Activated T-cell treated with anti-CD3 and anti-CD28 coated beads for 24 hours (primary cell): ENCODE results near the gene PALMD.

ENCODE experiments used
- DNase-seq: peaks from one replicate; pipeline ENCODE4 v3.0.0-alpha.2; 2020; ENCODE audit warnings: low read depth

The PALMD gene

GRCh38 chr1:99645699-99646531 lies at the start of gene PALMD:
Gene PALMD, plus strand, starts transcription at chr1:99646113. Its CDS starts 205 bp downstream, at chr1:99646318.
- no peak for DNase-seq

- no peak for DNase-seq
Measured at GRCh38 chr1:99598738-99599411, 47.0 kb upstream of the PALMD start.

GRCh38 chr1:99599678-99600175 lies 46.2 kb upstream of the PALMD start:
- no peak for DNase-seq

GRCh38 chr1:99600782-99601181 lies 45.1 kb upstream of the PALMD start:
- no peak for DNase-seq

DNA sequence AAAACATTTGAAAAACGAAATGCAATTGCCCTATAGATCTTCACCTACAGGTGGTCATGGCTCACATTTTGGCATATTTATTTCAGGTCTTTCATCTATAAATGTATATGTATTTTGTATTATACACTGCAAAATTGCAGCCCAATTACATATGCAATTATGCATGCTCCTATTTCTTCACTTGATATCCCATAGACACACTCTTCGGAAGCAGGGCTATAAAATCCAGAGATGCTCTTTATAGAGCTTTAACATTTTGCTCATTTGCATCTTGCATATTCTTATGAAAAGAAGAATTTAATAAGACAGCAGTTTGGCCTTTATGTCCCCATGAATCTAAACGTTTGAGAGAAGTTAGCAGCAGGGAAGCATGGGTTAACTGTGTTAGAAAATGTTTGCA lies 44.7 kb upstream of the PALMD start:
- no peak for DNase-seq

DNA sequence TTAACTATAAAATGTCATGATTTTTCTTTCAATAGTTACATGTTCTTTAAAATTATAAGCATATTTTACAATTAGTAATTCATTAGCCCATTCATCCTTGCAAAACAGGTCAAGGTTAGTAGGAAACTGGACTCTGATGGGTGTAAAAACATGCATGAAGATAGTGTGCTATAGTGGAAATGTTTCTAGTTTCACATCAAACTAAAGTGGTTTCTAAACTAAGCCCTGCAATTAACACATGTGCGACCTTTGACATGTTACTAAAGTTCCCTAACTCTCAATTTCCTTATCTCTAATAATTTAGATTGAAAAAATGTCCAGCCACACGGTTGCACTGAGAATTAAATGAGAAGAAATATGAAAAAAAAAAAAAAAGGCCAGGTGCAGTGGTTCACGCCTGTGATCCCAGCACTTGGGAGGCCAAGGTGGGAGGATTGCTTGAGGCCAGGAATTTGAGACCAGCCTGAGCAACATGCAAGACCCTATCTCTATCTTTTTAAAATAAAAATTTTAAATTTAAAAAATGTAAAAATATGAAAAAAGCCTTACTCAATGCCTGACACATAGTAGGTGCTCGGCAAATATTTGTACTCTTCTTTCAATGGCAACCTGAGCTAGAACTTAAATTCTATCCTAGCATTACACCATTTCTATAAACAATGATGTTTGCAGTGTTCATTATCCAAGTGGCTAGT lies 44.1 kb upstream of the PALMD start:
- no peak for DNase-seq

DNA sequence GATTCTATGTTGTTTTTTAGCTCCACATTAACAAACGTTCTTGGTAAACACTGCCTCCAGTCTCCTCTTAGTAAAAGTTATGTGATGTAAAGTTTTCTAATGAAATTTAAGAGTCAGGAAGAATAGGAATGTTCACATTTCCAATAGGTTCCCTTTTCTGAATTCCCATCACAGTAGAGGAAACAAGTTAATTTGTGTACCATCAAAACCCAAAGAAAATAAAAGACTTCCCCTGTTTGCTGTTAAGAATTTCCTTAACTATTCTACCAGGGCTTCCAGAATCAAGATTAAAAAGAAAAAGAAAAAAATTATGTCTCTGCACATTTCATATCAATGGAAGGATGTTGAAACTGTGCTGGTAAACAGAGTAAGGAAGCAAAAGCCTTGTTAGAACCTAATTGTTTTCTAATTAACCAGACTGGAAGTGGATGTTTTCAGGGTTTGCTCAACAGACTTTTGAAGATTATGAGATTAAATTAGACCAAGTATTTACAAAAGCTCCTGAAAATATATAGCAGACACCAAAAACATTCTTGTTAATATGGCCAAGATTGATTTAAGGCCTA lies 43.4 kb upstream of the PALMD start:
- no peak for DNase-seq

DNA sequence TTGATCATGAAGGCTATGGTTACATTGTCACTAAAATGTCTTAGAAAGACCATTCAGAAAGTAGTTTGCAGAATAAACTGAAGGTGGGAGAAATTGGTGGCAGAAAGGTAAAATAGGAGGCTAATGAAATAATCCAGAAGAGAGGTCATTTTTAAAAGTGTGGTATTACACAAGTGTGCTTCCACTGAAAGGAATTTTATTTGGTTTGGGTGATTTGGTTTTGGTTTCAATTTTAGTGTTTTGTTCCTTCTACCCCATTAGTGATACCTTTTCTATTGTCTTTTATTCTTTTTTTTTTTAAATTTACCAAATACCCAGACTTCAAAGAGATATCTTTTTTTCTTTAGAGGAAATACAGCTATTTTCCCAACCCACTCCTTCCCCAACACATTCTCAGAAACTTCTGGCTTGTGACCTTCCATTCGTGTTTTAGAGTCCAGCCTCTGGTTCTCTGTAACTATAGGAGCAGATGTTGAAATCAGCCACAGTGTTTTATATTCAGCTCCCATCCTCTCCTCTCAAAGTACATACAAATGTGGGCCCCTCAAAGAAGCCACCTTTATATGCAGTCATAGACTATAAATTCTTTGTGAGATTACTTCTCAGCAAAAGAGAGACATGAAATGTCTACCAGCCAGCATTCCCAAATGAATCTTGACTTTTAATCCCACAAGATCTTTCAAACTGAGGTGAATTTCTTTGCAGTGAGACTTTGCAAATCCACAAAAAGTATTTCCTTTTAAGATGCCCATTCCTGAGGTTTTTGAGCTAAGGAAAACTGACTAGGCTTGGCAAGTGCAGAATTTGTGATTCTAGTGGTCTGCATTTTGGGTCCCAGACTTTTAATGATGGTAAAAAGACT lies 42.0 kb upstream of the PALMD start:
- no peak for DNase-seq

- no peak for DNase-seq
Measured at GRCh38 chr1:99606306-99606705, 39.6 kb upstream of the PALMD start.

DNA sequence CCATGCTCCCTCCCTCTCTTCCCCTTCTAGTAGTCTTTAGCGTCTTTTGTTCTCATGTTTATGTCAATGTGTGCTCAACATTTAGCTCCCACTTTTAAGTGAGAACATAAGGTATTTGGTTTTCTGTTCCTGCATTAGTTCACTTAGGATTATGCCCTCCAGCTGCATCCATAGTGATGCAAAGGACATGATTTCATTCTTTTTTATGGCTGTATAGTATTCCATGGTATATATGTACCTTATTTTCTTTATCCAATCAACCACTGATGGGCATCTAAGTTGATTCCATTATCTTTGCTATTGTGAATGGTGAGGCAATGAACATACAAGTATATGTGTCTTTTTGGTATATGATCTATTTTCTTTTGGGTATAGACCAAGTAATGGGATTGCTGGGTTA lies 38.3 kb upstream of the PALMD start:
- no peak for DNase-seq

GRCh38 chr1:99608058-99608457 lies 37.9 kb upstream of the PALMD start:
- no peak for DNase-seq

GRCh38 chr1:99613716-99614115 lies 32.2 kb upstream of the PALMD start:
- no peak for DNase-seq

- no peak for DNase-seq
Measured at GRCh38 chr1:99614728-99615127, 31.2 kb upstream of the PALMD start.

DNA sequence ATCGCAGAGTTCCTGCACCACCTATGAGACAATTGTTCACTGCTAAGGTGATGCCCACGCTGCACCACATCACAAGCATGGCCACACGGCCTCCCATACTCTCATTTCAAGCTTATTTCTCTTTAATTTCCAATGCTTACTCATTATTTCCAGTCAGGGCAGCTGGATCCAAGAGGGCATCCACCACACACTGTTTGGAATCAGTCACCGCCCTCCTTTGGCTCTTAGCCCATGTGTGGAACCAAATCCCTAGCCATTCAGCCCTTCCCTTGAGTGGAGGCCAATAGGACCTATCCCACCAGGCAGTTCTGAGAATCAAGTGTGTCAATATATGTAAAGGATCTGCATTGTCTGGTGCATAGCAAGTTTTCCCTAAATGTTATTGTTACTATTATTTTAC lies 26.3 kb upstream of the PALMD start:
- no peak for DNase-seq

- DNase-seq = no peak
Measured at GRCh38 chr1:99621340-99621901, 24.5 kb upstream of the PALMD start.

GRCh38 chr1:99622702-99623347 lies 23.1 kb upstream of the PALMD start:
- no peak for DNase-seq

DNA sequence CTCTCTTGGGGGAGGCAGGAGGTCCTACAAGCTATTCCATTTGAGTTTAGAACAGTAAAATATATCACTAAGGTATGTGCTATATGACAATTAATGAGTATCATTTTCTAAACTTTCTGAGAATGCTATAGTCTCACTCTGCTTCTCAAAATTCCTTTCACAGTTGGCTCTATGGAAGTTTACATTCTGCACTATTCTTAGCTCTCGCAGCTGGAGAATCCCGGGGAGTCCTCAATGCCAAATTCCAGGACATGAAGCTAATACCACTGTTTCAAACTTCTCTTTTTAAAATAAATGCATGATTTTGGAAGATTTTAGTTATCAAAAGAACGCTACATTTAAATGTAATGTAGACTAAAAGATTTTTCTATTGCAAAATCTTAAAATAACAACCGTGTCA lies 22.4 kb upstream of the PALMD start:
- no peak for DNase-seq

DNA sequence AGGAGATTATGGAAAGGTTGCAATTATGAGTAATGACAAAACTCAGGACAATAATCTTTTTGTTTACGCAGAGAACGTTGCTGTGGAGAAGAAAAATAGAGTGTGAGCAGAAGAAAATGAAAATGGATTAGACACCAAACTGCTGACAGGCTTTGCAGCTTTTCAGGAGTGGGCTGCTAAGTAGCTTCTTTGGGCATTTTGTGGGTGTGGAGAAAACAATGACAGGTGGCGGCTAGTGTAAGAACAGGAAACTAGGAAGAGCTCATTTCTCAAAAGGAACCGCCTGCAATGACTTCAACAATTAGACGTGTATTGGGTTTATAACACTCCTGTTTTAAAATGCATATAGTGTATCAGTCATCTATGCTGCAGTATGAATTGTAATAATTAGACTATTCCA lies 18.3 kb upstream of the PALMD start:
- no peak for DNase-seq

DNA sequence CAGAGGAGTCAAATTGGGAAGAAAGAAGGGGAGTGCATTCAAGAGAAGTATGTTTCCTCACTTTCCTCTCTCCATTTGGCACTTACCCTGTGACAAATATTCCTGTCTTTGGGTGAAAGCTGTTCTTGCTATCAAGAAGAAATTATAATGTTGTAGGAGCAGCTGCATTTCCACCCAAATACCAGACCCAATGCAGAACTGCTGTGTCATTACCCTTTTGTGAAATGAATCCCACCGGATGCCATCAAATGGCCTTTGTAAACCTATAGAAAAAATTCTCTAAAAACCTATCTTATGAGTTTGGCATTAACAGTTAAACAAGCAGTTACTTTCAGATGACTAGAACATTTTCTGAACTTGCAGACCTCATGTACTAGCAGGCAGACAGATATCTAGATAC lies 16.7 kb upstream of the PALMD start:
- DNase-seq = no peak

DNA sequence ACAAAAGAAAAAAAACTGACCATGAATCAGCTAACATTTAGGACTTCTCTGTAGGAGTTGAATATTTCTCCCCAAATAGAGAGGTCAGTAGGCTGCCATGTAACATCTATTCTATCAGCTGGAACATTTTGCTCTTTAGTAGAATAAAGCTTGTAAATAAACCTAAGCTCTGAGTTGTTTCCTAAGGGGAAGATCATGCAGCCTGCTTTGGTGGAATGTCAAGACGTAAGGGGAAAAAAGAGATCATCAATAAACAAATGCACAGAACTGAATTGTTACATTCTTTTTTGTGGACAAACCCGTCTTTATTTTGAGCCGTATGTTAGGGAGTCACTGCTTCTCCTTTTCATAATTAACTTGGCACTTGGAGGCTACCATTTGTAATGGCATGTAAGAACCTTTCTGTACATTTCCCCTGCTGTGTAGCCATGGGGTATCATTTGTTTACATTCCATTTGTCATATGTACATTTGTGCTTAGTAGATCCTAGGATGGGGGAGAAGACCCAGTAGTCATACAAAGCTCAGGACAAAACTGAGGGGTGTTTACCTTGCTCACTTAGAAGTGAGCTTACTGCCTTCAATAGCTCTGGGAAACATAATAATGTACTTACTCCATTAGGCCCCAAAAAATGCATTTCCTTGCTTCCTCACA lies 10.8 kb upstream of the PALMD start:
- DNase-seq = no peak
